NCI-H1436 treated with DMSO at 0.1 percent for 48 hours (cell line): ENCODE data around the gene CDH22.

Source experiments
- DNase-seq: peaks from one replicate; lab custom pipeline; 2025; lab: John Stamatoyannopoulos, UW

CDH22 gene

DNA sequence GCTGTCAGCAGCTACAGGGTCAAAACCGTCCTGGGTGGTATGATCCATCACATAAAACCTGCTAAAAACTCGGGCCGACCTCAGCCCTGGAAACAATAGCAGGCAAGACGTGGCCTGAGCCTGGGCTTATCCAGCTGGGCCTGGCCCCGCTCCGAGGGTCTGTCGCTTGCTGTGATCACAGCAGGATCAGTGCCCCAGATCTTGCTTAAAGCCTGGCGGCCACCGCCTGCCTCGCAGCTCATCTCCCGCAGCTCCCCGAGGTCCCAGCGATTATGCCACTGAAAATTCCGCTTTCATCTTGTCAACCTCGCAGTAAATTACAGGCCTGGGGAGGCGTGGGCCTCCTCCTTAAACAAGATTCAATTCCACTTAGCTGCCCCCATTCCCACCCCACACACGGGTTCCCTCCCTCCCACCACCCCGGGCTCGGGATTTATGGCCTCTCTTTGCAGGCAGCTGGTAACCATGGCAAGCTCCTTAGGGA, 40.1 kb downstream of the CDH22 start:
- no peak for DNase-seq

DNA sequence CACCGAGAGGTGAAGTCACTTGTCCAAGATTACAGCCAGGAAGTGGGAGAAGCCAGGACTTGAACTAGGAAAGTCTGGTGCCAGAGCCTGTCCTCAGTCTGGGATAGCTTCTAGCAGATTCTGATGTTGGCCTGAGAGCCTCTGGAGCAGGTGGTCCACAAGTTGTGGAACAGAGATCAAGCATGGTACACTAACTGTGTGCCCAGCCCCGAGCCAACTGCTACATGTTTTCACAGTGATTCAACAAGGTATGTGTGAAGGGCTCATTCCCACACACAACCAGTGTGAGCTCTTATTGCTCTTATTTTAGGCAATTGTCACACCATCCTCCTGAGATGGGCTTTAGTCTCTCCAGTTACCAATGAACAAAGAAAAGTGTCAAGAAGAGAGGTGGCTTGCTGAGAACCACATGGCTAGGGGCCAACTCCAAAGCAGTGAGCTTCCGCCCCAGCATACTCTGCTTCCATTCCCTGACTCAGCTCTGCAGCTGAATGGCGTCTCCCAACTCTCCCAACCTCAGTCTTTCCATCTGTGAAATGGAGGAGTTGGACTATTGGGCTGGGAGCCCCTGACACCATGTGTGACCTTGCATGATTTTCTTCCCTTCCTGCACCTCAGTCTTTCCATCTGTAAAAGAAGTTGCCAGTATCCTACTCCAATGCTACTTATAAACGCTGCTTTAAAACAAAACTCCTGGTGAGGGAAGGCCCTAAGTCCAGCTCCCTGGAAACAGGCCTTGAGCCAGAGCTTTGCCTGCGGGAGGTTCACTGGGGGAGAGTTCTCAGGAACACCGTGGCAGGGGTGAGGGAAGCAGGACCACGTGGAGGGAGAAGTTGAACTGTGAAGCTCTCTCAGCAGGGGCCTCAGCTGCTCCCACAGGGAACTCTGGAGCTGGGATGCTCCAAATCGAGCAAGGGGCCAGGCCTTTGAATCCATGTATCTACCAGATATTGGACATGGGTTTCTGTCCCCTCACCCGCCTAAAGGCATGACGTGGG, 40.9 kb downstream of the CDH22 start:
- DNase-seq = no peak

DNA sequence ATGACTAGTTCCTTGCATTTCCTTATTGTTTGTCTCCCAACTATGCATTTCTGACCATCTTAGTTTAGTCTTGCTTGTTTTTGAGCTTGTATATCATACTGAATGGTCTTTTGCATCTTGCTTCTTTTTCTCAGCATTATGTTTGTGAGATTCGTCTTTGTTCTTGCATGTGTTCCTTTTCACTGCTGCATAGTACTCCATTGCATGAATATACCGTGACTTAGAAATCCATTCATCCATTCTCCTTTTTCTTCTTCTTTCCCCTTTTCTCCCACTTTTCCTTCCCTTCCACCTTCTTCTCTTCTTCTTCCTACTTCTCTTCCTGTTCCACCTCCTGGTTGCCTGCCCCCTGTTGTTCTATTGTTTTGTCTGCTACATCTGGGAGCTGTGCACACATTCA, 42.8 kb downstream of the CDH22 start:
- DNase-seq = no peak

DNA sequence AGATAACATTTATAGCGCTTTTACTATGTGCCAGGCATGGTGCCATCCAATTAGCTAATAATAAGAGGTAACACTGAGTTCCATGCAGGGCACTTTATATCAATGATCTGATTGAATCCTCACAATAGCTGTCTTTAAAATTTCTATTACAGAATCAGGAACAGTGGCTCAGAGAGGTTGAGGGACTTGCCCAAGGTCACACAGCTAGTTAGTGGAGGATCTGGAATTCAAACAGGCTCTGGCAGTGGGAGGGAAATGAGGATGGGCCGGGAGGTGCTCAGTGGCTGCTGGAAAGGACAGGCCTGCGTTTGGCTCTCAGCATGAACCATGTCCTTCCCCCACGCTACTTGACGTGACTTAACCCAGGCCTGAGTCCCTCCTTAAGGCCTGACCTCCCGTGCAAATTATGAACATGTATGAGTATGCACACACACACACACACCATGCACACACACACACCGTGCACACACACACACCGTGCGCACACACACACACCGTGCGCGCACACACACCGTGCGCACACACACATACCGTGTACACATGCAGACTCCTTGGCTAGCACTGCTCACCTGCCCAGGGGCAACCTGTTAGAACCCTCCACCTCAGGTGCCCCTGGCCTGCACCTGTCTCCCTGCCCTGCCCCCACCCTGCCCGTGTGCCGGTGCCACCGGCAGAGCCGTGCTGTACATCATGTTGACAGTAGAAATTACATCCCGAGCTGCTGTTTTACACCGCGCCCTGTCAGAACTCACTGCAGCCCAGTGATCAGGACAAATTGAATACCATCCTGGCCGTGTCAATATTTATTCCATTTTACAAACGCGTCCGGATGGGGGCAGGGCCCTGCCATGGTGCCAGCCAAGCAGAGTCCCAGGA, 43.7 kb downstream of the CDH22 start:
- DNase-seq = no peak

DNA sequence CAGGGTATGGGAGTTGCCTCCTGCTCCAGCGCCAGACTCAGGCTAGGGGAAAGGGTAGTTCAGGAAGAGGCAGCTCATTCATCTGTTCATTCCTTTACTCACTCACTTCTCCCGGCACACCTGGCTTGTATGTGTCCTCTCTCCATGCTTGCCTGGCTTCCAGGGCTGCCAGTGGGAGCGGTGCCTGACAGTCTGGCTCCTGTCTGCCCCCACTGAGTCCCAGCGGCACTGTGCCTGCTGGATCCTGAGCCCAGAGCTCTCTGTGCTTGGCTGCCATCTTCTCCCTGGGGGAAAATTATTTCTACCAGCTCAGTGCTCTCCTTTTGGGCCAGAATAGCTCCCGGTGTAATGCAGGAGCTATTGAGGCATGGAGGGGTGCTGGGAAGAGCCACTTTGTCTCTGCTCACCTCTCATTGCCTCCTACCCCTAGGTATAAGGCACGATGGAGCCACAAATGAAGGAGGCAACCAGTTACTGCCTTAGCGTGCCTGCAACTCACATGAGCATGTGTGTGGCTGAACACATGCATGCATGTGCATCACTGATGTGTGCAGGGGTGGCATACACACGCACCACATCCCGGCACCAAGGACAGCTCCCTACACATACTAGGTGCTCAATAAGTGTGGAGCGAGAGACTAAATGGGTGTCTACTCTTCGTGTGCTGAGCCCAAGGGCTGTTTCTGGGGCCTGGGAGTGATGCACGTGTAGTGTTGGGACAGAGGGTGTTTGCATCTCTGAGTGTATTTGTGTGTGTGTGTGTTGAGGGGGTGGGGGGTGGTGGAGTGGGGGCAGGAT, 46.6 kb downstream of the CDH22 start:
- no peak for DNase-seq

DNA sequence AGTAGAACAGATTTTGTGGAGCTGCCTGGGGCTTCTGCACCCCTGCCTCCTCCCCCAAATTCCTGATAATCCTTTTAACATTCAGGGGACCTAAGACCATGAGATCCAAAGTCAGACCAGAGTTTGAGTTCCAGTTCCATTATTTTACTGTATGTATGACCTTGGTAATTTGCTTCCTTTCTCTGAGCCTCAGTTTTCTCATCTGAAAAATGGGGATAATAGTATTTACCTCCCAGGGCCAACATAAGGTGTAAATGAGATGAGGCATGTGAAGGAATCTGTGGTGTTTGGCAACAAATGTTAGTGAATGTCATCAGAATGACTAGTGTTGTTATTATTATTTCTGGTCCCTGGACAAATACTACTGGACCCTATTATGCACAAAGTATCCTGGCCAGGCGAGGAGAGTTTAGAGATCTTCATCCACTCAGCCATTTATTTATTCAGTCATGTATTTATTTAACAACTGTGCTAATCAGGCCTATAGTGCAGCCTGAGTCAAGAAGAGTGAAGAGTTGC, 47.3 kb downstream of the CDH22 start:
- no peak for DNase-seq

DNA sequence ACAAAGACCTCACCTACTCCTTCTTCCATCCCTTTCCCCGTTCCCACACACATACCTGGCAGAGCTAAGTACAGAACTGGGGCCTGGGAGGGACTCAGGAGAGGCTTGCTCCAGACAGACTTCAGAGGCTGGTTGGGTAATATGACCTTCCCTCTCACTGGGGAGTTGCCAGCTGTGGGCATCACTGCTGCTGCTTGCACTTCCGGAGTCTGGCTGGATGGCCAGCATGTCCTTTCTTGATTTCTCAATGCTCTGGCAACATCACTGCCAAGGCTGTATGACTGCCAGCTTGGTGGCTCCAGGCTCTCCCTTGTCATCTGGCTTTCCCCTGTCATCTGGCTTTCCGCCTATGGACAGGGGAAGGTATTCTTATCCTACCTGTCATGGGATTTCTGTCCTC, 47.8 kb downstream of the CDH22 start:
- DNase-seq = no peak

DNA sequence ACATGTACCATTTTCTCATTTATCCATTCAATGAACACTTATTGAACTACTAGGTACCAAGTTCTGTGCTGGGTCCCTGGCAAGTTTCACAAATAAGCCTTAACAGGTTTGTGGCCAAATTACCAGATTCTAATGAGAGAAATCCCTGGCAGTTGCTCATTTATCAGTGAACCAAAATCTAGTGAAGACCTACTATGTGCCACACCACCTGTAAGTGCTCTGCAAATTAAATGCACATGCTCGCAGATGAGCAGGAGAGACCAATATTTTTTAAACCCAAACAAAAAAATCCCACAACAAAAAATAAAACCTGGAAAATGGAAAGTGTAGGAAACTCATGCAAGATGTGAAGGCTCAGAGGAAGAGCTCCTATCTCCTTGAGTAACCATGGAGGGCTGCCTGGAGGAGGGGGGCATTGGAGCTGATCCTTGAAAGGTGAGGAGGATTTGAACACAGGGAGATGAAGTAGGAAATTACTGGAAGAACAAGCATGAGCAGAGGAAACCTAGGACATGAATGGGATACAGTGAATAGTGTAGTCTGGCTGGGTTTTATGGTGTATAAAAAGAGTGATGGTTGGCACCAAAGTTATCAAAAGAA, 48.9 kb downstream of the CDH22 start:
- DNase-seq = no peak

DNA sequence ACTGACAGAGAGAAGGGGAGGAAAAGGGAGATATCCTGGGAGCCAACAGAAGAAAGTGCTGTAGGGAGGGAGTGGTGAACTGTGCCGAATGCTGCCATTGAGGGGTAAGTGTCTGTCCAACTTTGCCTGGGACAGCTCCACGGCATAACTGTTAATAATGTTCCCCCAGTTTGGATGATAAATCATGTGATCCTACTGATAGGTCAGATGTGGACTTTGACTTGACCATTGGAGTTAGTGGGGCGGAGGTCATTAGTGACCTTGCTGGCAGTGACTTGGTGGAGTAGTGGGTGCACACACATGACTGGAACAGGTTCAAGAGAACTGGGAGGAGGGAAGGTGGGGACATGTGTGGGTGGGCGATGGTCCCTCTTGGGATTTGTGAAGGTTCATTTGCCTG, 50.4 kb downstream of the CDH22 start:
- no peak for DNase-seq

DNA sequence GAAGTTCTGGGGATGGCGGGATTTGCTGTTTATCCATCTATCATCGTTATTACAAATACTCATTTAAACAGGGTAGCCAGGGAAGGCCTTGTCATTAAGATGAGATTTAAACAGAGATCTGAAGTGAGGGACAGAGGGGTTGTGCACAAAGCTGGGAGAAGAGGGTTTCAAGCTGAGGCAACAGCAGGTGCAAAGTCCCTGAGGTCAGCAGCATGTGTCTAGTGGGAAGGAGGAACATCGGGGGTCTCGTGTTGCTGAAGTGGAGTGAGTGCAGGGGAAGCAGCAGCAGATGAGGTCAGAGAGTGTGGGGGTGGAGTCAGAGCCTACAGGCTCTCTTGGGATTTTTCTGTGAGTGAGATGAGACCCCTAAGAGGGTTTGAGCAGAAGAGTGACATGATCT, 52.0 kb downstream of the CDH22 start:
- DNase-seq = no peak

DNA sequence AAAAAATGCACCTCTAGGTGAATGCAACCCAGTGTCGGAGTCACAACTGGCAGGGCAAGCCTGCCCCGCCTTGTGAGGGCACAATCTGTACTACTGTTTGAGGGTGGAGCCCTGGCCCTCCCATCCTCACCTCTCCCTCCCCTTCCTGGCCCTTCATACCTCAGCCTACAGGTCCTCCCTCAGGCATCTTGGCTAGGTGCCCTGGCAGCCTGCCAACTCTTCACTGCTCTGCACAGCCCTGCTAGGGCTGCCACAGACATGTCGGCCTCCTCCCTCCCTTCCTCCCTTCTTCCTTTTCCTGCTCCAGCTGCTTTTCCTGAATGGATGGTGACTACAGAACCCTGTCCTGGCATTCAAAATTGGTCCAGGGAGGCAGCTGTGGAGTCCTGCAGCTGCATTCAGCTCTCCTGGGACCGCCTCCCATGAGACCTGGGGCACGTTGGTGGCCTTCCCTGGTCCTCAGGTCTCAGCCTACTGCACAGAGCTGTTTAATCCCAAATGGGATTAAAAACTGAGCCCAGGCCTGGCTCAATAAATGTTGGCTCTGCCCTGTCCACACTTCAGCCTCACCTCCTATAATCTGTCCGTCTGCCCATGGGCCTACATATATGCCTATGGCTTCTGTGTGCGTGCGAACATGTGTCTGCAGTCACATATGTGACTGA, 52.7 kb downstream of the CDH22 start:
- peak; percentile 75 for DNase-seq

DNA sequence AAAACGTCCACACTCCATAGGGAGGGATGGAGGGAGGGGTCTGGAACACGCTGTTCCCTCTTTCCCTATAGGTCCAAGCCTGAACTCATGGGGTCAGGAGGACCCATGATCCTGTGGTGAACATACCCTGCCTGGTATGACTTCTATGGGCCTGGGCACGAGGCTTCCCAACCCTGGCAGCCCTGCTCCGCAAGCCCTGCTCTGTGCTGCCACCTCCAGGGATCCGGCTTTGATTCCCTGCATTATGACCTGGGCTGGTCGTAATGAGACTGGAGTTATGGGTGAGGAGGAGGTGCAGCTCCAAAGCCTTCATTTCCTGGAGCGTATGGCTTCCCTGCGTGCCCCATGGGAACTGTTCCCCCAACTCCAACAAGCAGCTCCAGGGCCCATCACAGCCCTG, 54.9 kb downstream of the CDH22 start:
- no peak for DNase-seq

DNA sequence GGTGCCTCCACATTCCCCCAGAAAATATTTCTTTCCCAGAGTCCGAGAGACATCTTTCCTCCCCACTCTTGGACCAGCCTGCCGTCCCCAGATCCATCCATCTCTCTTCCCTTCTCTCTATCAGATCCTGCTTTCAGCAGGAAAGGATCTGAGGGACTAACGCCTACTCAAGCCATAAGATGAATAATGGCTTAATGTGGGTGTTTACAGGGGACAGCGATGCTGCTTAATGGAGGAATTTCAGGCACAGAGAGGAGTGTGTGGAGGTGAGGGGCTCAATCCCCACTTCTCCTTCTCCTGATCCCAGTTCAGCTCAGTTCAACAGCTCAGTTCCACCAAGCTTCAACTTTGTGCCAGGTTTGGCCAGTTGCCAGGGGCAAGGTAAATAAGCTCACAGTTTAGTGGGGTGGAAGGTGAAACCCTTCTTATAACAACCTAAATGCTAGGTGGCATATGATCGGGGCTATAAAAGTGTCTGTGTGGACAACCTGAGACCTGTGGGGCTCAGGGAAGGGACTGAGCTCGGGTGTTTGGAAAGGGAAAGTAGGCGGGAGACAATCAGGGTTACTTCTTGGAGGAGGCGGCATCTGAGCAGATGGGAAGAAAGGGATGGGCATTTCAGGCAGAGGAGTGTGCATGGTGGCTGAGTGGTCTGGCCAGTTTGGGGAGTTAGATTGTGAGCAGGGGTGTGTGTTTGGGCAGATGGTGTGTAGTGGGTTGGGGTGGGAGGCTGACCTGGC, 55.8 kb downstream of the CDH22 start:
- DNase-seq = no peak

DNA sequence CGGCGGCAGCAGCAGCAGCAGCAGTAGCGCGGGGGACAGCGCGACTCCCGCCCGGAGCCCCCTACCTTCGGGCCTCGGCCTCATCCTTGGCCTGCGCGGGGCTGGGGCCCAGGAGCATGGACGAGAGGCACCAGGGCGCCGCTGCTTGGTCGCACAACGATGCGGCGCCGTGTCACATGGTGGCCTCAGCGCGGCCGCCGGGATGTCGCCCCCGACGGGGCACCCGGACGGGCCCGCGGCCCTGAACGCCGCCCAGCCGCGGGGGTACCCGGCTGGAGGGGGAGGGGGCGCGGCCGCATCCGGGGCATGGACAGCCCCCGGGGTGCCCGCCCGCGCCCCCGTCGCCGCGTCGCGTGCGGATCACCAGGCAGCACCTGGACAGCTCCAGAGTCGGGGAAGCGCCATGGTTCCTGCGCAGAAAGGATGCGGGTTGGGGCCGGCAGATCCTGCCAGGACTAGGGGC, 57.1 kb downstream of the CDH22 start:
- no peak for DNase-seq

DNA sequence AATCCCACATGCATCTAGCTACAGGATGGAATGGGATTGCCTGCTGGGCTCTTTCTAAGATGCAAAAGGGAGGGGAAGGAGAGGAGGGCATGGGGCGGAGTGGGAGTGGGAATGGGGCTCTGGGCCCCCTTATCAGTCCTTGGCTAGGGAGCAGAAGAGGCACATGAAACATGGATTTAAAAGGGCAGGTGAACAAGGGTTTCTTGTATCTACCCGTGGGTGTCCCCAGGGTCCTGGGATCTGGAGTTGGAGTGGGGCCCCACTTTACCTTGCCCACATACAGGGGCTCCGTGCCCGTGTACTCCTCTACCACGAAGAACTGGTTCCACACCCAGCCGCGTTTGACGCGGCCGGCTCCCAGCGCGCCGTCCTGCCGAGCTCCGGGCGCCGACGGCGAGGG, 57.5 kb downstream of the CDH22 start:
- no peak for DNase-seq

DNA sequence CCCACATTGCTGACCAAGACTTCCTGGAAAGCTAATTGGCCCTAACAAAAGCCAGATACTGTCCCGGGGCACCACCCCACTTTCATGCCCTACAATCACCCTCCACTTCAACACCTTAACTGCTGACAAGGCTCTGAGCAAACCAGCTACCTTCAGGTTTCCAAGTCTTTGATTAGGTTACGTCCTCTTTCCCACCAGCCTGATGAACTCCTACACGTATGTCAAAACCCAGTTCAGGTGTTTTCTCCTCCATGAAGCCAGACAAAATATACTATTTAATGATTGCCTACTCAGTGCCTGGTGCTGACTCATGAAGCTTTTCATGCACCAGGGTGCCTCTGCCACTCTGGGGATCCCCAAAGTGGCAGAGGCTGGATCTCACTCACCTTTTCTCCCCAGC, 58.6 kb downstream of the CDH22 start:
- no peak for DNase-seq

DNA sequence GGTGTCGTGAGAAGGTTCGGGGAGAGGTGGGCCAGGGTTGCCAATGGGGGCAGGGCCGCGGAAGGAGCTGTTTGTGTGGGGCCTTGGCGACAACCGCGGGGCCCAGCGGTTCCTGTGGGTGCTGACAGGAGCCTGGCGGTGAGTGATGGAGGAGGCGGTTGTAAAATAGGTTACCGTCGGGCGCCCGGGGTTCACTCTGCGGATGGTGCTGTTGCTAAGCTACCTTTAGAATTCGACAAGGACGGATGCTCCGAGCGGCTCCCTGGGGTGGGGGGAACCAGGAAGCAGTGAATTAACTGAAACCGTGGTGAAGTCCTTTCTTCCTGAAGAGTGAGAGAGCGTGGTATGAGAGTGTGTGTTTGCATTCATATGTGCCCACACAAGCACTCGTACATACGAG, 61.7 kb downstream of the CDH22 start:
- DNase-seq = no peak

DNA sequence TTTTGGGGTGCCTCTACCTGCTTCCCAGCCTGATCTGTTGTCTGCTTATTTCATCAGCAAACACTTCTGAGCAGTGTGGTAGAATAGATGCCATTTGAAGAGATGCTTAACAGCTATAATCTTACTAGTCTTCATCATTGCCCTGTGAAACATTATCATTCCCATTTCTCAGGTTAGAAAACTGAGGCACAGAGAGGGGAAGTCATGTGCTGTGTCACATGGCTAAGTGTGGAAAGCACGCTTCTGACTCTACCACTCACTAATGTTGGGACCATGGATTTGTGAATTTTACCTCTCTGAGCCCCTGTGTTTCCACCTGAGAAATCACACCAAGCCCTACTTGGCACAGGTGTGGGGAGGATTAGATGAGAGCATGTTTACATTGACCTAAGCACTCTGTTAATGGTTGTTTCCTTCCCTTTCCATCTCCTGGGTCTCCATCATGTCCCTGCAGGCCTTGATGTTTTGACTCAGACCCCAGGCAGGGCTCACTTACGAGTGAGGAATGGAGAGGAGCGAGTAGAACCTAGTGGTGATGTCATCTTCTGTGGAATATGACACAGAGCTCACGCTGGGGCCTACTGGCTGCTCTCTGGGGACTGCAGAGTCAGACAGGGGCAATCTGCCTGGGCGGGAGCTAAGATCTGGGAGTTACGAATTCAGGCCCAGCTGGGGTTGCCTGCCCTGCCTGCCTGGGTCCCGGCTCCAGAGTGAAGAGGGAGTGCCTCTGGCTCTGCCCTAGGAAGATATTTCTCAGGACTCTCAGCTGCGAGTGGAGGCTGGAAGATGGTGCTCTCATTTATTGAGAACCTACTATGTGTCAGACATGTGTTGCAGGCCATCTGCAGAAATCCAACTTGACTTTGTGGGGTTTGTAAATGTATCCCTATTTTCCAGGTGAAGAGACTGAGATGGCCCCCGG, 64.3 kb downstream of the CDH22 start:
- peak; percentile 68 for DNase-seq

DNA sequence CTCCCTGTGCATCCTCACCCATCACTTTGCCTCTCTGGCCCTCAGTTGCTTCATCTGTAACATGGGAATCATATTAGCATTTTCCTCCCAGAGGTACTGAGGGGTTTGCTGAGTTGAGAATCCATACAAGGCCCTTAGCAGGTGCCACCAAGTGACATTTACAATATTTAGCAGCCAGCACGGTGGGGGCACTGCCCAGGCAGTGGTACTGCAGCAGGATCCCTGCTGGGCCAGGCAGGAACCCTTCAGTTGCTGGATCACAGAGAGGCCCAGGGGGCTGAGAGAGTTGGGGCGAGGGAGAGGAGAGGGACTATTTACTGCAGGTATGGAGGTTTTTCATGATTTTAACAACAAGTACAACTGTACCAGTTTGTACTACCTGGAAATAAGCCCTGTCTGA, 65.9 kb downstream of the CDH22 start:
- no peak for DNase-seq
